Large intestine (tissue), 3 donors: ENCODE results near the gene MDFIC. TPM values are rescaled to one million over a fixed set of nuclear protein-coding genes. Genes with fewer than 3 reads are reported as not detected.

Source experiments
- DNase-seq, 2 donors: peaks; one replicate each; pipeline versions ENCODE4 v3.0.0 to v3.0.0-alpha.2; 2013
- H3K27ac ChIP-seq: one replicate; pipeline ENCODE4 v1.5.1; 2013; ENCODE audit warnings: low read length
- H3K27me3 ChIP-seq: 2 replicates; pipeline ENCODE4 v1.6.1; 2013; ENCODE audit warnings: low read length; ENCODE audit not compliant: control insufficient read depth, insufficient read depth
- H3K36me3 ChIP-seq: 2 replicates; pipeline ENCODE4 v1.6.1; 2013; ENCODE audit warnings: low read length; ENCODE audit not compliant: control insufficient read depth, insufficient read depth
- H3K4me1 ChIP-seq: one replicate; pipeline ENCODE4 v1.6.1; 2013; ENCODE audit warnings: low read length; ENCODE audit not compliant: control insufficient read depth, insufficient read depth
- H3K4me3 ChIP-seq: one replicate; pipeline ENCODE4 v1.5.1; 2013; ENCODE audit warnings: low read length
- H3K9me3 ChIP-seq: one replicate; pipeline ENCODE4 v1.6.1; 2013; ENCODE audit warnings: mild to moderate bottlenecking, low read depth, low read length, moderate library complexity; ENCODE audit not compliant: control insufficient read depth
- WGBS: methylation state at CpG from one replicate; pipeline ENCODE4 v1.1.5; 2013; ENCODE audit warnings: low lambda C conversion rate; ENCODE audit not compliant: insufficient coverage; 5-methylcytosine and 5-hydroxymethylcytosine counted together
- polyA plus RNA-seq: library from polyadenylated mRNA; unstranded; fragments of 120-200 nt; gene quantifications from one replicate; pipeline ENCODE4 v1.2.1, GENCODE V29; 2013

The MDFIC gene
- polyA plus RNA-seq, 1 donor = 14.2 TPM

DNA sequence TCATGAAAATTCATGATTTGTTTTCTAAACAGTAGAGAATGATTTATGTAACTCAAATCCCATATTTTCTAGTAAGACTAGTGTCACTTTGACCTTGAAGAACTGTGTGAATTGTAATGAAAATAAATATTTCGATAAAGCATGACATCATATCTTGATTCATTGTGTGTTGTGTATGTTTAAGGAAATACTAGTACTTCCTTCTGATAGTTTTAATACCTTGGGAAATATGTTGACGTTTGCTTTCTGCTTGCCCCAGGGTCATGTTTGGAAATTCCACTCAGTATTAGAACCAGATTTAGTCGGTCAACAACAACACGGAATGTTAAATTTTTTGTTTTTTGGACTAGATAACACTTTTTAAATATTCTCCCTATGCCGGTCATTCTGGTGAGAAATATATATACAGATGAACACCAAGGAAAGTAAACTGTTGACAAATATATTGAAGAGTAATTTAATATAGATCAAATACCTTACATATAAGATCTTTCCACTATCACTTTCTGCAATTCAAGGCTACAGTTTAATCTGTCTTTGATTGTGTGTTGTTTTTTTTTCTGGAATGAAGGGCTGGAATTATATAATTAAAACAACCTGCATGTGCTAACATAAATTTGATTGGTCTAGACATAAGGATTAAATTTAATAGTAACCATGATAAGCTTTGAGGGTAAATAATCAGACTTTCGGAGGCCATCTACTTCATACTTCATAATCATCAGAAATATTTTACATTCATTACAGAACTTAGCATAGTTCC, 126.2 kb downstream of the MDFIC start:
- DNase-seq = no peak
- Histone ChIP-seq H3K36me3 (no peaks in the 10 kb centered on the region), H3K27me3 (no peaks in the 10 kb centered on the region), H3K9me3 (no peaks in the 10 kb centered on the region), H3K4me3 (no peak overlapping the region), H3K4me1 (no peaks in the 10 kb centered on the region), H3K27ac (no peak overlapping the region)
- WGBS = 70% methylated on average over 5 of the region's 6 CpGs

DNA sequence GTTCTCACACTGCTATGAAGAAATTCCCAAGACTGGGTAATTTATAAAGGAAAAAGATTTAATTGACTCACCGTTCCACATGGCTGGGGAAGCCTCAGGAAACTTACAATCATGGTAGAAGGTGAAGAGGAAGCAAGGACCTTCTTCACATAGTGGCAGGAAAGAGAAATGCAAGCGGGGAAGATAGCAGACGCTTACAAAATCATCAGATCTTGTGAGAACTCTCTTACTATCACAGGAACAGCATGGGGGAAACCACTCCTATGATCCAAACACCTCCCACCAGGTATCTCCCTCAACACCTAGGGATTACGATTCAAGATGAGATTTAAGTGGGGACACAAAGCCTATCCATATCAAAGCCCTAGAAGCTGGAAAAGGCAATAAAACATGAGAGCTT, 130.8 kb downstream of the MDFIC start:
- no CpG with 5 or more reads among the region's 4 CpGs for WGBS
- no peaks in the 10 kb centered on the region for H3K27me3 ChIP-seq
- H3K27ac ChIP-seq = no peak overlapping the region
- no peak overlapping the region for H3K4me3 ChIP-seq
- no peaks in the 10 kb centered on the region for H3K9me3 ChIP-seq
- H3K36me3 ChIP-seq = no peaks in the 10 kb centered on the region
- DNase-seq = no peak
- no peaks in the 10 kb centered on the region for H3K4me1 ChIP-seq

DNA sequence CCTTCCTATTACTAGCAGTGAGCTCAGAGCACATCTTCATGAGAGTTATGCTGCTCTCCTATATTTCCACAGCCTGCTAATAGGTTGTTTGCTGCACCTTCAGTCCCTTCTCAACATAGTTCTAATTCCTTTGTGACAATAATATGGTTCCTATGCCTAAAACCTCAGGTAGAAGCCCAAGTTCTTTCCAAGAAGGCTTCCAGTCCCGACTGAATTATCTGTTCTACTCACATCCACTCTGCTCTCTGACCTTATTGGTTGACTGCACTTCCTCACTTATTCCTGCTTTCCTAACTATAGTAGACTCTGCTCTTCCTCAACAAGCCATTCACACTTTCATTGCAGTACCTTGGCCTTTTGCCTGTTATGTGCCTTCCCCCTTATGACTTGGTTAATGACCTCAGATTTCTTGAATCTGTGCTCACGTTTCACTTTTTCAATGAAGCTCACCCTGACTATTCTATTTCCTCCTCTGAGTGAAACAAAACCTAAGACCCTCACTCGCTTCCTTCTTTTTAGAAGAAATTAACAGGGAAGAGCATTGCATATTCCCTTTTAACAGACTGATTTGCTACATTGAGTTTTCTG, 132.7 kb downstream of the MDFIC start:
- H3K4me1 ChIP-seq = no peaks in the 10 kb centered on the region
- H3K36me3 ChIP-seq = no peaks in the 10 kb centered on the region
- no peaks in the 10 kb centered on the region for H3K27me3 ChIP-seq
- 68% methylated on average over 3 of the region's 3 CpGs for WGBS
- no peaks in the 10 kb centered on the region for H3K9me3 ChIP-seq
- DNase-seq = peak; percentile 46 to 58
- no peak overlapping the region for H3K27ac ChIP-seq
- no peak overlapping the region for H3K4me3 ChIP-seq

DNA sequence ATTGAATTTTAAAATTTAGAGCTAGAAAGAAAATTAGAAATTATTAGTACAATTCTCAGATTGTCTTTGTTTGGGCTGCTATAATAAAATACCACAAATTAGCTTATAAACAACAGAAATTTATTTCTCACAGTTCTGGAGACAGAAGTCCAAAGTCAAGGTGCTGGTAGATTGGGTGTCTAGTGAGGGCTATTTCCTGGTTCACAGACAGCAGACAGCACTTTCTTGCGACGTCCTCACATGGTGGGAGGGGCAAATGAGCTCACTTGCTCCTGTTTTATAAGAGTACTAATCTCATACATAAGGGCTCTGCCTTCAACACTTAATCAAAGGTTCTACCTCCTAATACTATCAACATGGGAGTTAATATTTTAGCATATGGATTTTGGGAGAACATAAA, 134.1 kb downstream of the MDFIC start:
- Histone ChIP-seq H3K36me3 (no peaks in the 10 kb centered on the region), H3K9me3 (no peaks in the 10 kb centered on the region), H3K27ac (no peak overlapping the region), H3K27me3 (no peaks in the 10 kb centered on the region), H3K4me3 (no peak overlapping the region), H3K4me1 (no peaks in the 10 kb centered on the region)
- WGBS = no CpG with 5 or more reads among the region's 2 CpGs
- peak; percentile 84 to 91 for DNase-seq

DNA sequence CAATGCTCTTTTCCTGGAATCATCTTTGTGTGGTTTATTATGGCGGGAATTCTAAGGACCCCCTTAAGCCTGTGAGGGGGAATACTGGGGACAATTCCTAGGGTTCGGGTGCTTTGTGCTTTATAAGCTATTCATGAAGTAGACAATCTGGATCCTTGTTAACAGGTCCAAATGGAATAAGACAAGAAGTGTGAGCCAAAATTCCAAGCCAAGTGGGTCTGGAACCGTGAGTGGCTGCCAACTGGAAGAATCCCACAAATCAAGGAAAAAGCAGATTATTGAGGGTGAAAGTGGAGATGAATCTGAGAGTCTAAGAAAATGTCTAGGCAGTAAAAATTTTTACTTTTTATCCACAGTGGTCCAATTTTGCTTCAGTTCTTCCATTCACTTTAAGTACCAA, 136.8 kb downstream of the MDFIC start:
- H3K27ac ChIP-seq = no peak overlapping the region
- DNase-seq = no peak
- H3K4me3 ChIP-seq = no peak overlapping the region
- H3K9me3 ChIP-seq = no peaks in the 10 kb centered on the region
- no peaks in the 10 kb centered on the region for H3K4me1 ChIP-seq
- H3K36me3 ChIP-seq = no peaks in the 10 kb centered on the region
- WGBS = no CpG with 5 or more reads among the region's 3 CpGs
- no peaks in the 10 kb centered on the region for H3K27me3 ChIP-seq

DNA sequence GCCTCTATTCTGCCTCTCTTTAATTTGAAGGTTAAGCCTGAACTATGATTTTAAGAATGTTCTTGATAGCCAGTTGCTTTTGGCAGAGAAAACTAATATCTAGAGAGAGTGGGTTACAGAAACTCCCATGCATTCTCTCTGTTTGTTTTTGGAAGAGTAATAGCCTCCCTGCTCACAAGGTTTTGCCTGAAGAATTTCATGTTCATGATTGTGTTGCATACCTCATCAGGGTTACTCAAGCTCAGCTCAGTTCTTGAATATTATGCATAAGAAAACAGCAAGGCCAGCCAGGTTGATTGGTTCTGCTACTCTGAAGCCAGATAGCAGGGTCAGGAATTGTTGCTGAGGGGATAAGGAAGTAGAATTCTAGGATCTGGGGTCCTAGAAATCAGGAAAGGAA, 137.4 kb downstream of the MDFIC start:
- Histone ChIP-seq H3K9me3 (no peaks in the 10 kb centered on the region), H3K4me3 (no peak overlapping the region), H3K4me1 (no peaks in the 10 kb centered on the region), H3K36me3 (no peaks in the 10 kb centered on the region), H3K27ac (no peak overlapping the region), H3K27me3 (no peaks in the 10 kb centered on the region)
- DNase-seq = no peak

DNA sequence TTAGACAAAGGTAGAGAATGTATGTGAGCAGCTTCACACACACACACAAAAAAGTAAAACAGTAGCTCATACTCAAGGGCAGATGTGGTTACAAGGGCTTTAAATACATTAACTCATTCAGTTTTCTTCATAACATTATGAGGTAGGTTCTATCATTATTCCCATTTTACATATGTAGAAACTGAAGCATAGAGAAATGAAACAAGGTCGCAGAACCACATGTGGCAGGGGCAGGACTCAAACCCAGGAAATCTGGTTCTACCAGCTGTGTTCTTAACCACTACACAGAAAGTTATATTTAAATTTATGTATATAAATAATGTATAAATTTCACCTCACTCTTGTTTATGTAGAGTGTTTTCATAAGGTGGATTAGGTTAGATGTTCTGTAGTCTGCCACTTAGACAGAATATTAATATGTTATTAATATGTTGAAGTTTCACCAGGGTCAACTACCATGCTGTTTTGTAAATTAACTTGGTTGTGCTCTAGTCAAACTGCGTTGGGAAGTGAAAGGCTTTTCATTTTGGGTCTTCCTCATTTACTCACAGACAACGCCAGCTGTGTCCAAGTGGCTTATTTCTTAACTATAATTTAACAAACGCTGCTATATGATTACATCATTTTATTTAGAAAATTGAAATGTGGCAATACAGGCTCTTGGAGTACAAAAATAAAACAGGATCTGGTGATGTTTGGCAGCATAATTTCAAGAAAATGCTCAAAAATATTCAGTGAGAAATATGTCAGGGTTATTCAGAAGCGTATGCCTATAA, 138.4 kb downstream of the MDFIC start:
- Histone ChIP-seq H3K4me1 (no peaks in the 10 kb centered on the region), H3K4me3 (no peak overlapping the region), H3K27ac (no peak overlapping the region), H3K36me3 (no peaks in the 10 kb centered on the region), H3K9me3 (no peaks in the 10 kb centered on the region), H3K27me3 (no peaks in the 10 kb centered on the region)
- WGBS = 100% methylated on average over 1 of the region's 5 CpGs
- DNase-seq = no peak

DNA sequence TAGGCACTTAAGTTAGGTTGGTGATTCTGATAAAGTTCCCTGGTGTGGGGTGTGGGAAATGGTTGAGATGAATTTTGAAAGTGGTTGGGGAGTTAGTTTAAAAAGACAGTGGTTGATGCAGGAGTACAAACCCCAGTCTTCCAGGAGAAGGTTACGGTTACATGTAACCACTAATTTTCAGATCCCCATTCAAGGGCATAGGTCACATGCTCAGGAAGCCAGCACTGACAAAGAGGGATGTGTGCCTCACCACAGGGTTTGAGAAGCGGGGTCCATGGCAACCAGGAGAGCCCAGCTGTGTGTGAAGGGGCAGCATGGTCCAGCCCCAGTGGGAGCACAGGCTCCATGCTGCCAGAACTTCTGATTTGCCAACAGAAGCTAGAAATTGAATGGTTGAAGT, 144.2 kb downstream of the MDFIC start:
- Histone ChIP-seq H3K36me3 (no peaks in the 10 kb centered on the region), H3K4me1 (no peaks in the 10 kb centered on the region), H3K4me3 (no peak overlapping the region), H3K27me3 (no peaks in the 10 kb centered on the region), H3K27ac (no peak overlapping the region), H3K9me3 (no peaks in the 10 kb centered on the region)
- no peak for DNase-seq
- WGBS = no CpG with 5 or more reads among the region's 2 CpGs

DNA sequence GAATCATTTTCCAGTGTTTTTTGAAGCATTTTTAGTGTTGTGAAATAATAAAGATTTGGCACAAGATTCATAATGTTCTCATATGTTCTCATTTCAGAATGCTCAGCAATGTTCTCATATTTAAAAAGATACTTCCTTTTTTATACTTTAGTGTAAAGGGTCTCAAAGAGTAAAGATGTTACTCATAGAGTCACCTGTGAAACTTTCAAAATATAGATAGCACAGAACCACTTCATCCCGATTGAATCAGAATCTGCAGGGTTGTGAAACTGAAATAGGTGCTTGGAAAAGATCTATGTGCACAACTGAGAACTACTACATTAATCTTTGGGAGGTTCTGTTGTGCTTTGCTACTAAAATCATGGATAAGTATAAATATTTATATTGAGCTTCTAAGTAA, 144.7 kb downstream of the MDFIC start:
- H3K36me3 ChIP-seq = no peaks in the 10 kb centered on the region
- DNase-seq = no peak
- no peak overlapping the region for H3K27ac ChIP-seq
- H3K27me3 ChIP-seq = no peaks in the 10 kb centered on the region
- no peaks in the 10 kb centered on the region for H3K4me1 ChIP-seq
- 80% methylated on average over 1 of the region's 1 CpG for WGBS
- no peak overlapping the region for H3K4me3 ChIP-seq
- no peaks in the 10 kb centered on the region for H3K9me3 ChIP-seq

DNA sequence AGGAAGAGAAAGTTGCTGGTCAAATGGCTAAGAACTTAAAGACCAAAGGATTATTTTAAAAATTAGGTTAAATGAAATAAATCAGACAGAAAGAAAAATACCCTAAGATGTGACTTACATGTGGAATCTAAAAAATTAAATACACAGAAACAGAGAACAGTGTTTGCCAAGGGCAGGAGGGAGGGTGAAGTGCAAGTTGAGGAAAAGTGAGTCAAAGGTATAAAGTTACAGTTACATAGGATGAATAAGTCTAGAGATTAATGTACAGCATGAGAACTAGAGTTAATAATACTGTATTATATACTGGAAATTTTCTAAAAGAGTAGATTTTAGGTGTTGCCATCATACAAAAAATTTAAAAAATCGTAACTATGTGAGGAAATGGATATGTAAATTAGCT, 146.3 kb downstream of the MDFIC start:
- no peaks in the 10 kb centered on the region for H3K27me3 ChIP-seq
- H3K4me3 ChIP-seq = no peak overlapping the region
- H3K9me3 ChIP-seq = no peaks in the 10 kb centered on the region
- DNase-seq = no peak
- H3K36me3 ChIP-seq = no peaks in the 10 kb centered on the region
- 100% methylated on average over 1 of the region's 1 CpG for whole genome bisulfite sequencing
- H3K4me1 ChIP-seq = no peaks in the 10 kb centered on the region
- H3K27ac ChIP-seq = no peak overlapping the region
